ENCODE results near the gene NOP14. TPM values are rescaled to one million over a fixed set of nuclear protein-coding genes. Genes with fewer than 3 reads are reported as not detected.

The NOP14 gene
- total RNA-seq = 20.2 and 21.4 TPM in 2 replicates

DNA sequence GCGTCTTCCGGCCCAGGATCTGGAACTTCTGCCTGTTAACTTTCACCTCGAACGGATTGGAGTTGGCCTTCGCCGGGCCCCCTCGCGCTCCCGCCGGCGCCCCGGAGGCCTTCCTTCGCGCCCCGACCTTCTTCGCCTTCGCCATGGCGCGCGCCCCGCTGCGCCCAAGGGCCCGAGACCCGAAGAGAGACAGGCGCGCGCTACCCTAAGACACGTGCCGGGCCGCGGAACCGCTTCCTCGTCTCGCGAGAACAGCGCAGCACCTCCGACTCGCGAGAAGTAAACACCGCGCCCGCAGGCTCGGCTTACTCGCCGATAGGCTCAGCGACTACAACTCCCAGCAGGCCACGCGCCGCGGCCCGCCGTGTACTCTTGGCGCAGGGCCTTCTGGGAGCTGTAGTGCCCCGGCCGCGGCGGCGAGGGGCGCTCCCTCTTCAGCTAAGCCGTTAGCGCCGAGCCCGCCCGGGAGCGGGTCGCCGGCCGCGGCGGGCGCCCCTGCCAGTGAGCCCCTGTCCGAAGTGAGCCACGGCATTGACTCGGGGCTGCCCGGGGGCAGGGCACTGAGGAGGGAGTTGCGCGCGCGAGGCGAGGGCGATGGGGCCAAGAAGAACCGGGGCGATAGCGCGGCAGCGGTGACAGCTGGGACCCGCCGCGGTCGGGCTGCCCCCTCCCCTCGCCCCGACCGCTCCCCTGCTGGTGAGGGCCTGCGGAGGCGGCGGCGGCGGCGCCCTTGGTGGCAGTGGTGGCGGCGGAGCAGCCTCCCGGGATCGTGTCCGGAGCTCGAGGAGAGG, at the start of gene NOP14, which contains the start of gene GRK4:
TSS of gene NOP14 (minus strand) at position 232 of the 791 bp plus-strand sequence. CDS start at position 145, 87 bp downstream.
TSS of gene GRK4 (plus strand) at position 397 of the 791 bp plus-strand sequence. CDS start 500 bp downstream, outside the sequence.

Other genes with a start within 250 kb of the NOP14 start
- 43.8 and 44.5 TPM in 2 replicates for gene TNIP2, start 207.1 kb downstream of the NOP14 start, total RNA-seq
- gene SH3BP2, start 170.3 kb downstream of the NOP14 start, total RNA-seq = 78.4 and 93.5 TPM in 2 replicates
- 200 and 201 TPM in 2 replicates for gene ADD1, start 119.6 kb downstream of the NOP14 start, total RNA-seq
- gene GRK4, start 165 bp upstream of the NOP14 start, total RNA-seq = 5.7 and 6.0 TPM in 2 replicates
- not detected in 2 replicates for gene HTT-AS, start 111.1 kb upstream of the NOP14 start, total RNA-seq
- 37.4 and 43.0 TPM in 2 replicates for gene HTT, start 111.3 kb upstream of the NOP14 start, total RNA-seq